GM21576 (cell line): Measurements from ENCODE around the gene RAET1G.
"Not testable (repeated sequence)": the region's sequence is repeated elsewhere in the genome, so short reads cannot be mapped to it uniquely, and the experiment has no call there.

ENCODE experiments used
- ATAC-seq: cut with Tn5 transposase; IDR thresholded peaks from one replicate; pipeline ENCODE4 v1.9.1; 2021; ENCODE audit warnings: mild to moderate bottlenecking, moderate library complexity; ENCODE audit not compliant: unreplicated experiment

RAET1G gene

GRCh38 chr6:149915970-149916865 is 6.7 kb downstream of the RAET1G start:
- ATAC-seq: no peak

DNA sequence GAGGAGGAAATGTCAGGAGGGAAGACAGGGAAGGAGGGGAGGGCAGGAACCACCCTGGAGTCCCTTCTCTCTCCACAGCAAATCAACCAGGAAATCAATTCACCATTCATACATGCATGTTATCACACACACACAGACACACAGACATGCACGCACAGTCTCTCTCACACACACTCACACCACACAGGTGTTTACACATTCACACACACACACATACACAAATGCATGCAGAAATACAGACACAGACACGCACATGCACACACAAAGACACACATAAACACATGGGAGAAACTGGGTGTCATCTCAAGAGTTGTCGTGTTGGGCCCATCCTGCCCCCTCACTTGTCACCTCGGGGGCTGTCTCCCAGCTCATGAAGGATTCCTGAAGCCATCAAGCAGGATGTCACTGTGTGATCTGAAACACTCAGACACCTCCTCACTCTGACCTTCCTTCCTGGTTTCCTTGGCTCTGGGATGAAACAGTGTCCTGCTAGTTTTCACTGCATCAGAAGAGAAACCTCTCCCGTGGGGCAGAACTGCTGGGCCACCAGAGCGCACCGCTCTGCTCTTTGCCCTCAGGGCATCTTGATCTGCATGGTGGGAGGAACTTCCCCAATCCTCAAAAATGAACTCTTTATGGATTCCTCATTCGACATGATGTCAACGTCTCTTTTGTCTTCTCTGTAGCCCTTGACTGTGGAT is 9.2 kb downstream of the RAET1G start:
- ATAC-seq: no peak

- no peak for ATAC-seq
Observed at GRCh38 chr6:149913085-149913484, 9.8 kb downstream of the RAET1G start.

- ATAC-seq: not testable (repeated sequence)
Observed at GRCh38 chr6:149912680-149913079, 10.2 kb downstream of the RAET1G start.

GRCh38 chr6:149910721-149911151 is 12.2 kb downstream of the RAET1G start:
- ATAC-seq: no peak

GRCh38 chr6:149909701-149910470 is 13.0 kb downstream of the RAET1G start:
- no peak for ATAC-seq

DNA sequence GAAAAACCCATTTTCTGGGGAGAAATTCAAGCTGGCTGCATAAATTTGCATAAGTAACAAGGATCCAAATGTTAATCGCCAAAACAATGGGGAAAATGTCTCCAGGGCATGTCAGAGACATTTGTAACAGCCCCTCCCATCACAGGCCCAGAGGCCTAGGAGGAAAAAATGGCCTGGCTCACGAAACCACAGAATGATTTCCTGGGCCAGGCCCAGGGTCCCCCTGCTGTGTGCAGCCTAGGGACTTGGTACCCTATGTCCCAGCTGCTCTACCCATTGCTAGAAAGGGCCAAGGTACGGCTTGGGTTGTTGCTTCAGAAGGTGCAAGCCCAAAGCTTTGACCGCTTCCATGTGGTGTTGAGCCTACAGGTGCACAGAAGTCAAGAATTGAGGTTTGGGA is 14.4 kb downstream of the RAET1G start:
- not testable (repeated sequence) for ATAC-seq

GRCh38 chr6:149907317-149907716 is 15.6 kb downstream of the RAET1G start:
- no peak for ATAC-seq

DNA sequence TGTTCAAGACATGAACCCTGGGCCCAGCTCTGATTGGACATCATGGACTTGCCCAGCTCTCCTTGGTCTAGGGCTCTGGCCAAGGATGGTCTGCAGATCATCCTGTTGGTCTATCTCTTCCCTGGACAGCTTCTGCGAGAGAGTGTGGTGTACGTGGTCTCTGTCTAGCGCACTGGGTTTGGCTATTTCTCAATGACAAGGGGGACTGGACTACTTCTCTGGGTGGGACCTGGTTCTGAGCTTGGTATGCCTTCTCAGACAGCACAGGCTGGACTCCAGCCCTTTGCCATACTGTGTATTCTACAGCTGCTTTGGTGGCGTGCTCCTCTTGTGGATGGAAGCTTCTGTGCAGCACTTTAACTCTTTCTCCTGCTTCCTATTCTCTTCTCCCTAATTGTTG is 16.5 kb downstream of the RAET1G start:
- no peak for ATAC-seq

- ATAC-seq: no peak
Observed at GRCh38 chr6:149905911-149906371, 17.0 kb downstream of the RAET1G start.

DNA sequence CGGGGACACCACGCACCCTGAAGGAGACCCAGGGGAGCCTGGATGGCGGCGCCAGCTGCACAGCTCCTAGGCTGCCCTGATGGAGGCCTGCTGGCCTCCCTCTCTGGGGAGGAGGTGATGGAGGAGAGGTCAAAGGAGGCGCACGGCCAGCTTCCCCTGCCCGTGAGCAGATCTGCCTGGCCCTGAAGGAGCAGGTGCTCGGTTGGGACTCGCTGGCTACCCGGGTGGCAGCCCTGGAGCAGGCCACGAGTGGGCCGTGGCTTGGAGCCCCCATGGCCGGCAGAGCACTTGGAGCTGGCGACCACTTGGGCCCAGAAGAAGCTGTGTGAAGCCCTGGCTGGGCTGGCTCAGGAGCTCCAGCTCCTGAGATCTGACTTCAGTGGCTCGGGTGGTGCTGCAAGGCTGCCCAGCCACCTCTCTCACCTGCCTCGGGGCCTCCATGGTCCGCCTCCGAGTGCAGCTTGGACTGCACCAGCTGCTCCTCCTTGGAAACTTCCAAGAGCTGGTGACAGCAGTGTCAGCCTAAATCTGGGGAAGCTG is 17.5 kb downstream of the RAET1G start:
- ATAC-seq: no peak

DNA sequence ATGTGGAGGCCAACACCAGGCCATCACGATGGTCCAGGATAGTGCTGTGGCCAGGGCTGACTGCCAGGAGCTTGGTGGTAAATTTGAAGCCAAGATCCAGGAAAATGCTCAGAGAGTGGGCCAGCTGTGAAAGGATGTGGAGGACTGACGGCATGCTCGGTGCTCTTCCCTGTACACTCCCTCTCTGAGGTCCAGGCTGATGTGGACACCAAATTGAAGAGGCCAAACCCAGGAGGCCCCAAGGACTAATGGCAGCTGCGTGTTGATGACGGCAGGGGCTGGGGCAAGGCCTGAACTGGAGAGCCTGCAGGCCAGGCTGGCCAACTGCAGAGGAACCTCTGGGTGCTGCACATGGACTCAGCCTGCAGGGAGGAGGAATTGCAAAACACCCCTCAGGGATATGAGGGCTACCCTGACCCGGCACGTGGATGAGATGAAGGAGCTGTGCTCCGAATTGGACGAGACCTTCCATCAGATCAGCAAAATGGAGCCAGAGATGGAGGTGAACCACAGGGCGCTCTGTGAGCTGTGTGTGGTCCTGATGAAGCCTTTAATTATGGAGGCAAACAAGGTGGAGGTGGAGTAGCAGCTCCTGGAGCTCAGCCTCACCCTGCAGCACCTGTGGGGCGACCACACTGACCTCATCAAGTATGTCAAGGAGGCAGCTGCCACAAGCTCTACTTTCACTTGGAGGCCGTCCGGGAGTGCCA is 18.1 kb downstream of the RAET1G start:
- no peak for ATAC-seq

DNA sequence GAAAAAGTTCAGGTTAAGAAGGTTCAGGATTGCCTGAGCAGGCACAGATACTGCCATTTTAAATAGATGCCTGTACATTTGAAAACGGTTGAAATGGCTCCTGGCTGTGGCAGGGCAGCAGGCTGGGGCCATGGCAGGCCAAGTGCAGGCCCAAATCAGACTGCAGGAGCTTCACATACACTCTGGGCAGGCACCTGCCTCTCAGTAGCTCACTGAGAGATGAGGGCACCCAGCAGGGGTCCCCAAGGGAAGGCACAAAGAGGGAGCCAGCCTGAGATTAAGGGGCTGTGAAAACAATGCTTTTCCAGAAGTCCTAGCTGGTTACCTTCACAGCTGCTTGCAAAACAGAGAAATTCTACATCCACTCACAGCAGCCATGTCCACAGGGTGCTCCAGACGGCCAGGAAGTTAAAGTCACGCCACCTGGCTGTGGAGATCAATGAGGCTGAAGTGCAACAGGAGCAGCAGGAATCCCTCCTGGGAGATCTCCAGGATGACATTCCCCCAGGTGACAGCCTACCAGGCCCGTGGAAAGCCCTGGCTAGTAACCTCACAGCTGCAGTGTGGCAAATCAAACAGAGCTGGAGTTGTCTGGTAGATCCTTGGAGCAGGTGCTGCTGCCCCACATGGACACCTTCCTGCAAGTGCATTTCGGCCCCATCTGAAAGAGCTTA is 18.8 kb downstream of the RAET1G start:
- ATAC-seq: no peak

DNA sequence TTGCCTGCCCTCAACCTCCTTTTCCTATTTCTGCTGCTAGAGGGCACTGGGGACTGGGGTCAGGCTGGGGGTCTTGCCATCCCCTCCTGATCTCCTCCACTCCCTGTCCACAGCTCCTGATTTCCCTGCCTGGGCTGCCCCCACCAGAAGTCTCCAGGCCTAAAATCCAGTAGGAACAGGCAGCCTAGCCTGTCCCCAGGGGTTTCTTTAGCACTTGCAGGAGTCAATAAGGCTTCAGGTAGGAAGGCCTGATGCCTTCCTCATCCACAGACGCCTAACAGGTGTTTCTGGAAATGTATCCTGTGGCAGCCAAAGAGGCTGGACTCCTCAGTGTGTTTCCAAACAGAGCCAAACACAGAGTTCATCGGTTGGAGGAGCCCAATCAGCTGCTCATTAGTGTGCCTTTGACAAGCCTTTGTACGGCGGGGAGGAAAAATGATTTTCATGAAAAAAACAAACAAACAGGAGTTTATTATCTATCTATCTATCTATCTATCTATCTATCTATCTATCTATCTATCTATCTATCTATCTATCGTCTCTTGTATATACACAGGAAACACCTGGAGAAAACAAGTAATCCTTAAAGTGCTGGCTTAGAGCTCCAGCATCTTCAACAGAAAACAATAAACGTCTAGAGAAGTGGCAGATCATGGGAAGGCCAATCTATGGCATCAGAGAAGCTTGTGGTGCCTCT is 21.3 kb downstream of the RAET1G start:
- ATAC-seq: no peak

DNA sequence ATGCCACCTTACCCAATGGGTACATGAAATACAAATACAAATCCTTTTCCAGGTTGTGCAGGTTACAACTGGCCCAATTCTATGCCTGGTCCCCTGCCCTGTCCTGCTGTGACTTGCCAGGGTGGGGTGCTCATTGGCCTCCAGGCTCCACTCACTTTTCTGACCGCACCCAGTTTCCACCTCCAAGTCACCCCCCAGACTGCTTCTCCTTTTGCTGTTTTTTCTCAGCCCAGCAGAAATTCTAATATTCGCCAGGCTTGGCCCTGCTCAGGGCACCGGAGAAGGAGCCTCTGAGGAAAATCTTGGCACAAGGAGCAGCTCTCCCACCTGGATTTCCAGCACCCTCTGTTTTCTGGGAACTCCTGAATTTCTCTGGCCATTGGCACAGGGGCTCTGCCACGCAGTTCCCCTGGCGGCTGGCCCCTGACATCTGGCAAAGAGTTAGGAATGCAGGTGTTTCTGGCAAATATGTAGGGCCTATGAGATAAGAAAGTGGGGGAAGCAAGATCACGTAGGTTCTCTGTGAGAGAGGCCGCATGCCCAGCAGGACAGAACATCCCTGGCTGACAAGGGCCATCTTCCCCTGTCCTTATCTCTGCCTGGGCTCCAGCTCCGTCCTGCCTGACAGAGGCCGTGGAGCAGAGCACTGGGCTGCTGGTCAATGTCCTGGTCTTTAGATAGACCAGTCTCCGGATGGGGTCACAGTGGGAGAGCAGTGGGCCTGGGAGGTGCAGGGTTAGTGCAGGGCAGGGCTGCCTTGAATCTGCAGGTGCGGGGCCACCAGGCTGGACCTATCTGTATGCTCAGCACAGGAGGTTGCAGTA is 22.1 kb downstream of the RAET1G start:
- no peak for ATAC-seq

DNA sequence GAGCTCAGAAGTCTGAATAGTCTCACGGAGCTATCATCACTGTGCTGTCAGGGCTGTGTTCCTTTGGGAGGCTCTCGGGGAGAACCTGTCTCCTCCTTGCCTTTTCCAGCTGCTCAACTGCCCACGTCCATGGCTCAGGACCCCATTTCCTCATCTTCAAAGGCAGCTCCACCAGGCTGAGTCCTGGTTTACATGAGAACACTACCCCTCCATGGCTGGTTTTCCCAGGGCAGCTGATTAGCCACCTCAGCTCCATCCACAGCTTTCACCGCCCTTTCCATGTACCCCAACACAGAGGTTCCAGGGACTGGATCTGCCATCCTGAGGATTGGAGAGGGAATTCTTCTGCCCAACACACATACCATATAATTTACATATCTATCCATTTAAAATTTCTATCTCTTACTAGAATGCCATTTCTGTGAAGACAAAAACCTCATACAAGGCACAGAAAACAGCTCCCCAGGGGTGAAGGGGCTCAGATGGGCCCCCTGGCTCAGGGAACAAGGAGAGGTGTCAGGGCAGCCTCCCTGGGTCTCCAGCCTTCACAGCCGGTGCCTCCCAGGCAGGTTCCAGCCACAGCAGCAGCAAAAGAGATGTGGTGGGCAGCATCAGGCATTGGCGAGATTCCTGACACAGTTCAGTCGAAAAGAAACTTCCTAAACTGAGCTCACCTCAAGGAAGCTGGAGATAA is 22.8 kb downstream of the RAET1G start:
- ATAC-seq: no peak

DNA sequence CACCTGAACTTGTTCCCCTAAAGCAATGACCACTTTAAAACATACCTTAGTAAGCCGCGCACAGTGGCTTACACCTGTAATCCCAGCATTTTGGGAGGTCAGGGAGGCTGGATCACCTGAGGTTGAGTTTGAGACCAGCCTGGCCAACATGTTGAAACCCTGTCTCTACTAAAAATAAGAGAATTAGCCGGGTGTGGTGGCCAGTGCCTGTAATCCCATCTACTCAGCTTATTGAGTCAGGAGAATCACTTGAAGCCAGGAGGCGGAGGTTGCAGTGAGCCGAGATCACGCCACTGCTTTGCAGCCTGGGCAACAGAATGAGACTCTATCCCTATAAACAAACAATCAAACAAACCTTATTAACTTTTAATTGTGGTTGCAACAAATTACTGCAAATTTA is 23.4 kb downstream of the RAET1G start:
- ATAC-seq: no peak

DNA sequence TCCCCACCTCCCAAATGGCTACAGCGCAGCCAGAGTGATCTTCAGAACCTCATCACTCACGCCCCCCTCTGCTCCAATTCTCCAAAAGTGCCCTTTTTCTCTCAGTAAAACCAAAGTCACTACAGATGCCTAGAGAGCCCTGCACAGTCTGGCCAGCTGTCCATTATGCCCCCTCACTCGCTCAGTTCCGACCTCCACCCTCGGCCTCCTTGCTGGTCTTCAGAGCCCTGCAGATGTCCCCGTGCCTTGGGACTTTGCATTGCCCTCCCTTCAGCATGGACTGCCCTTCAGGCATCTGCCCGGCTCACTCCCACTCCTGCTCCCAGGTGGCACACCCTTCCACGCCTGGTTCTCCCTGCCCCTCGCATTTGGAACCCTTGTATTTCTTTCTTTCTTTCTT is 24.0 kb downstream of the RAET1G start:
- no peak for ATAC-seq
